Mucosa of descending colon (tissue), 3 donors: ENCODE measurements around the gene CAST. TPM values are rescaled to one million over a fixed set of nuclear protein-coding genes. Genes with fewer than 3 reads are reported as not detected.

Experiments used
- ATAC-seq: fragments of 200-7000 bp; cut with Tn5 transposase; one replicate; pipeline ENCODE4 v1.9.1; 2020; ENCODE audit warnings: mild to moderate bottlenecking, moderate library complexity
- DNase-seq, 3 donors: peaks; one replicate each; pipeline ENCODE4 v3.0.0-alpha.2; 2020
- H3K36me3 ChIP-seq: fragments of 200-600 bp; one replicate; pipeline ENCODE4 v1.8.0; 2021; ENCODE audit warnings: low read depth, mild to moderate bottlenecking
- H3K4me1 ChIP-seq: fragments of 200-600 bp; one replicate; pipeline ENCODE4 v1.8.0; 2021; ENCODE audit warnings: low read depth, mild to moderate bottlenecking
- H3K4me3 ChIP-seq: fragments of 200-600 bp; one replicate; pipeline ENCODE4 v1.8.0; 2021; ENCODE audit warnings: mild to moderate bottlenecking
- H3K9me3 ChIP-seq: fragments of 200-600 bp; one replicate; pipeline ENCODE4 v1.8.0; 2021; ENCODE audit warnings: mild to moderate bottlenecking
- intact Hi-C, 2 donors: fragments of 100-400 bp; cut with DNase I in 1 of 2; cut with micrococcal nuclease in 1 of 2; formaldehyde crosslinking; loops; one replicate each; pipeline versions ENCODE4 v1.11.0 to v1.11.1; 2022; cut with DNase I, micrococcal nuclease
- total RNA-seq, 3 donors: library from RNA; stranded (reverse); fragmentation: NEBNext Ultra II Directional in 2 of 3; extraction: Animal tissue kit (Norgen Biotek cat#: 25700) in 2 of 3; gene quantifications; one replicate each; pipeline versions ENCODE4 v1.2.1 to v1.2.4, GENCODE V29; 2021 to 2023
- TF ChIP-seq, protein P1 (sequence below): fragments of 200-600 bp; IDR thresholded peaks from one replicate; pipeline ENCODE4 v1.8.0; 2022; ENCODE audit warnings: antibody characterized with exemption, mild to moderate bottlenecking
- donor health status: DM: no; HTN: no; CAD: no; lungs with moderate emphysema.
- donor health status: DM: no; HTN: no; CAD: no.
- donor health status: DM: no; HTN: yes; CAD: no.

Gene CAST
- total RNA-seq, 3 donors from 2014 or later = 348 to 433 (median 372) TPM

DNA sequence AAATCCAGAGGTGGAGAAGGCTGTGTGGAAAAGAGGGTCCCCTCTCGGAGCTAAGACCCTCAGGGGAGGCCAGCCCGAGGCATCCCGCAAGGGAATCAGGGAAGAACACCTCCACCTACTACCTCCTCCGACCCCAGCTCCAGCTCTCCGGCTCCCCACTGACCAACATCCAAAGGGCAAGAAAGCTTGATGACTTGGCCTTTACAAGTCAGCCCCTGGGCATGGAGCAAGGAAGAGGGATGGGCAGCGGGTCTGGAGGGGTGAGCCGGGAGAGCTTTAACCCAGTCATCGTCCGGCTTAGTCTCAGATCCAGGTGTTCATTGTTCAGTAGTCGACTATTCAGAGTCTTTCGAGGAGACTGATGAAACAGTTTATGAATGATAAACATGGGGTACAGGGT is 113.5 kb downstream of the CAST start:
- intact Hi-C loops = no loop called here
- Histone ChIP-seq H3K9me3 (no peaks in the 10 kb centered on the region), H3K36me3 (peaks cover 21% of the 10 kb centered on the region), H3K4me3 (no peak overlapping the region), H3K4me1 (no peaks in the 10 kb centered on the region)
- TF ChIP-seq, protein P1, sequence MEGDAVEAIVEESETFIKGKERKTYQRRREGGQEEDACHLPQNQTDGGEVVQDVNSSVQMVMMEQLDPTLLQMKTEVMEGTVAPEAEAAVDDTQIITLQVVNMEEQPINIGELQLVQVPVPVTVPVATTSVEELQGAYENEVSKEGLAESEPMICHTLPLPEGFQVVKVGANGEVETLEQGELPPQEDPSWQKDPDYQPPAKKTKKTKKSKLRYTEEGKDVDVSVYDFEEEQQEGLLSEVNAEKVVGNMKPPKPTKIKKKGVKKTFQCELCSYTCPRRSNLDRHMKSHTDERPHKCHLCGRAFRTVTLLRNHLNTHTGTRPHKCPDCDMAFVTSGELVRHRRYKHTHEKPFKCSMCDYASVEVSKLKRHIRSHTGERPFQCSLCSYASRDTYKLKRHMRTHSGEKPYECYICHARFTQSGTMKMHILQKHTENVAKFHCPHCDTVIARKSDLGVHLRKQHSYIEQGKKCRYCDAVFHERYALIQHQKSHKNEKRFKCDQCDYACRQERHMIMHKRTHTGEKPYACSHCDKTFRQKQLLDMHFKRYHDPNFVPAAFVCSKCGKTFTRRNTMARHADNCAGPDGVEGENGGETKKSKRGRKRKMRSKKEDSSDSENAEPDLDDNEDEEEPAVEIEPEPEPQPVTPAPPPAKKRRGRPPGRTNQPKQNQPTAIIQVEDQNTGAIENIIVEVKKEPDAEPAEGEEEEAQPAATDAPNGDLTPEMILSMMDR = no peak
- peak; percentile 14 for ATAC-seq
- no peak for DNase-seq

DNA sequence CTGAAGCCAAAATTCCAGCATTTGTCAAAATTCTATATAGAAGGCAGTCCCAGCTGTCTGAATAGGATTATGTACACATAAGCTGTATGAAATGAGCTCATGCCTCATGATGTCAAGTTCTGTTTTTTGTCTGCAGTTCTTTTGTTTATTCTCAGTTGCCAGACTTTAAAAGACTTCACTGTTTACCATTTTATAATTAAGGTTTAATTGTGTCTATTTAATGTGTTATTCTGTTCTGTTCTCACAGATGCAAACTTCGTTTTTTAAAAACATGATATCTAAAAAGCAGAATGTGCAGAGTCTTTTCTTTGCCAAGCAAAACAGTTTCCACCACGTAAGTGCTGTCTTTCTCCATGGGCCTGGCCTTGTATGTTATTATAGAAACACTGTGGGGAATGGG is 114.4 kb downstream of the CAST start:
- DNase-seq = no peak
- no peak for ATAC-seq
- TF ChIP-seq, protein P1 = no peak
- intact Hi-C loops = no loop called here
- H3K9me3 ChIP-seq = no peaks in the 10 kb centered on the region
- peaks cover 14% of the 10 kb centered on the region for H3K36me3 ChIP-seq
- no peaks in the 10 kb centered on the region for H3K4me1 ChIP-seq
- no peak overlapping the region for H3K4me3 ChIP-seq

DNA sequence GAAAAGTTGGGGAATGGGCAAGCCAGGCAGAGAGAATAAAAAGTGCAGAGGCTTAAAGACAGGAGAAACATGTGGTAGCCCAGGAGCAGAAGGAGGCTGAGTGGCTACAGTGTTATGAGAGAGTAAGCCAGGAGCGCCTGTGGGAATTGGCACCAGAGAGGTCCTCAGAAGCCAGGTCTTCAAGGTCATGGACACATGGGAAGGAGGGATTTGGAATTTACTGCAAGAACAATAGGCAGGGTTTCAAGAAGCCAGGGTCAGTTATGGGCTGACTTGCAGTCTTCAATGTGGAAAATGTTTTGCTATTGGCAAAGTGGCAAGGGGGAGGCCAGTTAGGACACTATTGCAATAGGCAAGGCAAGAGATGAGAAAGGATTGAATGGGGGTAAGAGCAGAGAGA is 116.2 kb downstream of the CAST start:
- H3K9me3 ChIP-seq = no peaks in the 10 kb centered on the region
- H3K4me1 ChIP-seq = no peaks in the 10 kb centered on the region
- no peak for DNase-seq
- intact Hi-C loops = no loop called here
- H3K4me3 ChIP-seq = no peak overlapping the region
- ATAC-seq = no peak
- H3K36me3 ChIP-seq = peaks cover 7% of the 10 kb centered on the region
- TF ChIP-seq, protein P1 = no peak

DNA sequence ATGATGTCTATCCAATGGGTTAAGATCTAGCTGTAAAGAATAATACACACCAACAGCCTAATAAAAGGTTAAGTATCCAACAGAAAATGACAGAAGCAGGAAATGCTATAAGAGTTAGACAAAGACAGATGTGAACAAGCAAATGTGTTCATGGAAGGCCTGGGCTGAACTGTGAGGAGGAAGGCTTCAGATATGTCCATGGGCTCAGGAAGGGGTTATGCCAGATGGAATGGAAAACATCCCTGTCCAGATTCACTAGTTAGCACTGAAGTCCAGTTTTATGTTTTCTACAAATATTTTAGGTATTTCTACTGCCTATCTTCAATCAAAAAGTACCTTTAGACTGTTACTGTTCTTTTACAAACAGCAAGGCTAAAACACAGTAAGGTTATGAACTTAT is 118.5 kb downstream of the CAST start:
- peaks cover 5% of the 10 kb centered on the region for H3K36me3 ChIP-seq
- ATAC-seq (peak; percentile 7), DNase-seq (no peak)
- TF ChIP-seq, protein P1 = no peak
- H3K4me1 ChIP-seq = no peaks in the 10 kb centered on the region
- no peaks in the 10 kb centered on the region for H3K9me3 ChIP-seq
- intact Hi-C loops = no loop called here
- H3K4me3 ChIP-seq = no peak overlapping the region

DNA sequence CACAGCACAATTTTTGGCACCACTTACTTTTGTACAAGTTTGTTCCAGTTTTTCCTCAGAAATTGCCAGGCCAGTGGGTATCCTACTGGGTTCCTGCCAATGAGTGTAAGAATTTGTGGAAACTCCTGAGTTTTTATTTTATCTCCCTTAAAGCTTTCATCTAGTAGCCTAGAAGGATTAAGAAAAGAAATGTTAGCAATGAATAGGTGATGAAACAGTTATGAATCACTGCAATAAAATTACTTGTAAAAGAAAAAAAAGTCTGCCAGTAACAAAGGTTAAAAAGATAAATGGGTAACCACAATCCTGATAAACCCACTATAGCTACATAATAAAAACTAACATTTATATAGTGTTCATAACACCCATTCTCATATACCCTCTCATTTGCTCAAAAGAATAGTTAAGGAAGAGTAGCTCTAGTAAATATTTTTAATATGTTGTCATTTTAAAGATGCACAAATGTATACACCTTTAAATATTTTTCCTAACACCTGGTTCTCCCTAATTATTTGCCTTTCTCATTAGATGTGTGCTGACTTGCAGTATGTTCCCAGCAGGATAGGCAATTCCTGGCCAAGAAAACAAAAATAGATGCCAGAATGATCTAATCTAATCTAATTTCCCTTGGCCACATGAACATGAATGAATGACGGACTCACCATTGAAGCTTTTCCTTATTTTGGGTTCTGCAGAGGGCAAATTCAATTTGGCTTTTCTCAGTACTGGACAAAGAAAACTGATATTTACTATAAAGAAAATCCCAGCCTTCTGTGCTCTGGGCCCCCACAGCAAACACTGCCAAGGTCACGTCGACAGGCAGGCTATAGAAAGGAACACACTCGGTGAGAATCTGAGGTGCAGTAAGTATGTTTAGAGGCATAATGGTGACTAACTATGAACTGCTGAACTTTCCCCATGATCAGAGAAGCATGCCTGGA is 119.1 kb downstream of the CAST start:
- TF ChIP-seq, protein P1 = no peak
- no peak for DNase-seq
- Histone ChIP-seq H3K36me3 (peaks cover 6% of the 10 kb centered on the region), H3K4me1 (no peaks in the 10 kb centered on the region), H3K4me3 (no peak overlapping the region), H3K9me3 (no peaks in the 10 kb centered on the region)
- ATAC-seq = peak; percentile 70
- intact Hi-C loops = no loop called here
